K562 (cell line): ENCODE results near the gene PPAT. TPM values are rescaled to one million over a fixed set of nuclear protein-coding genes. Genes with fewer than 3 reads are reported as not detected.

Experiments
- ASH1L ChIP-seq: fragments of 450-650 bp; IDR thresholded peaks from 2 replicates; pipeline ENCODE4 v1.6.1; 2018; ENCODE audit warnings: borderline replicate concordance, mild to moderate bottlenecking, low read depth; ENCODE audit not compliant: partially characterized antibody
- BACH1 ChIP-seq: fragments of 200-800 bp; sonication (Bioruptor generic); IDR thresholded peaks from 2 replicates; pipeline ENCODE4 v1.6.1; 2016; ENCODE audit warnings: missing genetic modification characterization, missing compliant biosample characterization
- CHD1 ChIP-seq: fragments of 200-600 bp; sonication (generic); IDR thresholded peaks from one replicate; pipeline ENCODE4 v1.6.1; 2012; ENCODE audit warnings: mild to moderate bottlenecking, moderate library complexity, low read length, inconsistent platforms
- CREBBP ChIP-seq: IDR thresholded peaks from one replicate; pipeline ENCODE4 v1.6.1; 2012; ENCODE audit warnings: low read depth, mild to moderate bottlenecking, control low read depth, inconsistent platforms, low read length
- CREM ChIP-seq: IDR thresholded peaks from 2 replicates; pipeline ENCODE4 v1.6.1; 2014; ENCODE audit warnings: antibody characterized with exemption, low read depth
- JUNB ChIP-seq: fragments of 450-650 bp; formaldehyde crosslinking; conservative IDR thresholded peaks from 2 replicates; pipeline ENCODE4 v1.4.0; 2020; ENCODE audit warnings: mild to moderate bottlenecking
- NFE2L1 ChIP-seq: fragments of 450-650 bp; IDR thresholded peaks from 2 replicates; pipeline ENCODE4 v1.6.1; 2016; ENCODE audit warnings: missing genetic modification characterization, low read depth, mild to moderate bottlenecking, missing compliant biosample characterization, moderate library complexity, borderline replicate concordance
- NR3C1 ChIP-seq: sonication (generic); formaldehyde crosslinking; IDR thresholded peaks from 2 replicates; pipeline ENCODE4 v1.8.1; 2022; ENCODE audit warnings: missing genetic modification reagents
- PBX2 ChIP-seq, 2 experiments: IDR thresholded peaks in 1 of 2; conservative IDR thresholded peaks in 1 of 2; 2 replicates each; pipeline ENCODE4 v1.6.1; 2016; ENCODE audit warnings: low read depth in 2 of 2, mild to moderate bottlenecking in 1 of 2, missing compliant biosample characterization in 1 of 2, missing genetic modification characterization in 1 of 2, moderate library complexity in 1 of 2
- PHTF2 ChIP-seq: fragments of 250-450 bp; sonication (Bioruptor Pico); IDR thresholded peaks from 2 replicates; pipeline ENCODE4 v1.5.0; 2021; ENCODE audit warnings: mild to moderate bottlenecking
- RBM15 ChIP-seq: fragments of 200-400 bp; formaldehyde crosslinking; IDR thresholded peaks from 2 replicates; pipeline ENCODE4 v1.6.1; 2018; ENCODE audit warnings: mild to moderate bottlenecking, low read length, moderate library complexity; ENCODE audit not compliant: insufficient read depth
- SREBF2 ChIP-seq: sonication (generic); formaldehyde crosslinking; IDR thresholded peaks from 2 replicates; pipeline ENCODE4 v1.4.0; 2020; ENCODE audit warnings: mild to moderate bottlenecking, missing genetic modification reagents
- SRSF7 ChIP-seq: fragments of 200-400 bp; formaldehyde crosslinking; optimal IDR thresholded peaks from 2 replicates; pipeline ENCODE3; 2017; ENCODE audit warnings: mild to moderate bottlenecking, low read depth, low read length
- ZNF696 ChIP-seq: fragments of 250-450 bp; sonication (Bioruptor Pico); conservative IDR thresholded peaks from 2 replicates; pipeline ENCODE4 v1.4.0; 2020; ENCODE audit warnings: mild to moderate bottlenecking, moderate library complexity
- polyA plus RNA-seq, 8 experiments: library from polyadenylated mRNA; depleted of rRNA in 4 of 8; stranded (reverse) in 5 of 8; unstranded in 3 of 8; fragments of >200 nt; fragmentation: Nextera tagmentation in 2 of 8; fragmentation: Illumina TruSeq in 1 of 8; extraction: Ambion mirVana in 2 of 8; extraction: Trizol in 1 of 8; gene quantifications; 2 replicates each; pipeline versions ENCODE4 v1.2.1 to v1.2.3, GENCODE V29; 2011 to 2014; ENCODE audit warnings: inconsistent platforms in 1 of 8, missing spikeins in 1 of 8
- total RNA-seq, 7 experiments: library from RNA; depleted of rRNA in 6 of 7; stranded (reverse); fragments of >200 nt in 6 of 7; fragmentation: Illumina TruSeq in 2 of 7; extraction: Trizol in 2 of 7; gene quantifications; 2 replicates each; pipeline versions ENCODE4 v1.2.1 to v1.2.3, GENCODE V29; 2011 to 2021; ENCODE audit warnings: low replicate concordance in 1 of 7
- TF ChIP-seq, protein P1 (sequence below): sonication (generic); formaldehyde crosslinking; IDR thresholded peaks from 2 replicates; pipeline ENCODE4 v1.4.0; 2020; ENCODE audit warnings: mild to moderate bottlenecking, missing genetic modification reagents

Gene PPAT
- total and polyA plus RNA-seq, 9 of the 15 experiments (the other 6 are each of a cell fraction or from before 2014, with no cell fraction given), result 36.2 to 75.8 (median 55.5) TPM

DNA sequence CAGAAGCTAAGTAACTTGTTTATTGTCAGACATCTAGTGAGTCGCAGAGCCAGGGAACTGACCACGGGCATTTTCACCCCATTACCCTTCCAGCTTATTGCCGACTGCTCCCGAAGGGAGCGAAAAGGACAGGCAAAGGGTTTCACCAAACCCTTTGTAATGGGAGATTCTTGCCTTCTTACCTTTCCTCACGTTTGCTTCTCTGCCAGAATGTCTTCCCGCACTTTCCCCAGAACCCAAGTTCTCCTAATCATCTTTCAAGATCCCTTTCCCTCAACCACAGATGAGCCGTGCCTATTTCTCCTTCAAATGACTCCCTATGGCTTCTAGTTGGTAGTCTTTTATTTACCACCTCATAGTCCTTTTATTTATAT lies 31.5 kb upstream of the PPAT start (continued):
- TF ChIP-seq, protein P1, sequence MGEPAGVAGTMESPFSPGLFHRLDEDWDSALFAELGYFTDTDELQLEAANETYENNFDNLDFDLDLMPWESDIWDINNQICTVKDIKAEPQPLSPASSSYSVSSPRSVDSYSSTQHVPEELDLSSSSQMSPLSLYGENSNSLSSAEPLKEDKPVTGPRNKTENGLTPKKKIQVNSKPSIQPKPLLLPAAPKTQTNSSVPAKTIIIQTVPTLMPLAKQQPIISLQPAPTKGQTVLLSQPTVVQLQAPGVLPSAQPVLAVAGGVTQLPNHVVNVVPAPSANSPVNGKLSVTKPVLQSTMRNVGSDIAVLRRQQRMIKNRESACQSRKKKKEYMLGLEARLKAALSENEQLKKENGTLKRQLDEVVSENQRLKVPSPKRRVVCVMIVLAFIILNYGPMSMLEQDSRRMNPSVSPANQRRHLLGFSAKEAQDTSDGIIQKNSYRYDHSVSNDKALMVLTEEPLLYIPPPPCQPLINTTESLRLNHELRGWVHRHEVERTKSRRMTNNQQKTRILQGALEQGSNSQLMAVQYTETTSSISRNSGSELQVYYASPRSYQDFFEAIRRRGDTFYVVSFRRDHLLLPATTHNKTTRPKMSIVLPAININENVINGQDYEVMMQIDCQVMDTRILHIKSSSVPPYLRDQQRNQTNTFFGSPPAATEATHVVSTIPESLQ, result peak; percentile 41; the same call in 1 of the 2 replicates
- TF ChIP-seq ASH1L (no peak), SRSF7 (no peak), NFE2L1 (tag) (no peak), PBX2 (CRISPR knock-in tag; IDR thresholded peaks at IDR 0.05; ENCODE audit: low read depth) (no peak), PBX2 (tag; conservative IDR thresholded peaks at IDR 0.05; ENCODE audit: low read depth) (no peak), BACH1 (peak; percentile 75), CREM (no peak), CHD1 (peak; percentile 86), ZNF696 (no peak), NR3C1 (CRISPR knock-in tag) (no peak), PHTF2 (CRISPR knock-in tag) (no peak), CREBBP (no peak), SREBF2 (no peak), RBM15 (no peak), JUNB (CRISPR knock-in tag) (no peak)
